Measurements from ENCODE around the gene NPR3.

- TF ChIP-seq CTCF (IDR thresholded peaks at IDR 0.05) = no peak
- no peak for TF ChIP-seq POLR2A (IDR thresholded peaks at IDR 0.05)
- no peak for TF ChIP-seq EP300 (IDR thresholded peaks at IDR 0.05)
These were observed 99.7 kb downstream of the NPR3 start for GRCh38 chr5:32810804-32811203.

All from ovary (tissue), 3 donors.